Measurements from ENCODE around the gene C12orf75. TPM values are rescaled to one million over a fixed set of nuclear protein-coding genes. Genes with fewer than 3 reads are reported as not detected.

The C12orf75 gene
- total RNA-seq, 2 donors from 2014 or later = 43.7 to 57.0 TPM

GRCh38 chr12:105315130-105315529 lies 15.4 kb upstream of the C12orf75 start:
- Mint-ChIP-seq H3K4me3 (no peak overlapping the region), H3K27me3 (ENCODE audit: insufficient read depth) (peaks cover 7% of the 10 kb centered on the region), H3K27ac (no peak overlapping the region), H3K4me1 (peaks cover 1% of the 10 kb centered on the region), H3K9me3 (peaks cover 51% of the 10 kb centered on the region), H3K36me3 (ENCODE audit: low read depth) (peaks cover 6% of the 10 kb centered on the region)
- no peaks in the 10 kb centered on the region for H3K36me3 ChIP-seq (ENCODE audit: control insufficient read depth, insufficient read depth, low read length)
- H3K27ac ChIP-seq (ENCODE audit: low read depth, low read length) = no peak overlapping the region
- H3K9me3 ChIP-seq (ENCODE audit: control insufficient read depth, low read length) = peaks cover 22% of the 10 kb centered on the region
- 93 to 94% methylated on average over 2 of the region's 2 CpGs for WGBS, 2 experiments (ENCODE audit: insufficient coverage in 1 of 2, insufficient read length in 1 of 2)
- DNase-seq = no peak
- no peak overlapping the region for H3K4me3 ChIP-seq (ENCODE audit: low read length)
- H3K9ac ChIP-seq (ENCODE audit: extremely low read depth, low read length, poor library complexity, severe bottlenecking) = no peak overlapping the region
- no peaks in the 10 kb centered on the region for H3K27me3 ChIP-seq (ENCODE audit: control insufficient read depth, insufficient read depth, low read length, poor library complexity, severe bottlenecking)
- TF ChIP-seq CTCF (conservative IDR thresholded peaks at IDR 0.05) = no peak
- H3K4me1 ChIP-seq (ENCODE audit: control insufficient read depth, insufficient read depth, low read length) = no peaks in the 10 kb centered on the region

GRCh38 chr12:105315726-105316125 lies 14.8 kb upstream of the C12orf75 start:
- Histone ChIP-seq H3K9ac (ENCODE audit: extremely low read depth, low read length, poor library complexity, severe bottlenecking) (no peak overlapping the region), H3K27me3 (ENCODE audit: control insufficient read depth, insufficient read depth, low read length, poor library complexity, severe bottlenecking) (no peaks in the 10 kb centered on the region), H3K4me3 (ENCODE audit: low read length) (no peak overlapping the region), H3K27ac (ENCODE audit: low read depth, low read length) (no peak overlapping the region), H3K4me1 (ENCODE audit: control insufficient read depth, insufficient read depth, low read length) (no peaks in the 10 kb centered on the region), H3K36me3 (ENCODE audit: control insufficient read depth, insufficient read depth, low read length) (no peaks in the 10 kb centered on the region), H3K9me3 (ENCODE audit: control insufficient read depth, low read length) (peaks cover 22% of the 10 kb centered on the region)
- DNase-seq = no peak
- H3K36me3 Mint-ChIP-seq (ENCODE audit: low read depth) = peaks cover 6% of the 10 kb centered on the region
- no peak overlapping the region for H3K27ac Mint-ChIP-seq
- H3K9me3 Mint-ChIP-seq = peaks cover 48% of the 10 kb centered on the region
- H3K27me3 Mint-ChIP-seq (ENCODE audit: insufficient read depth) = peaks cover 10% of the 10 kb centered on the region
- no peak for TF ChIP-seq CTCF (conservative IDR thresholded peaks at IDR 0.05)
- no peak overlapping the region for H3K4me3 Mint-ChIP-seq
- H3K4me1 Mint-ChIP-seq = peaks cover 1% of the 10 kb centered on the region
- WGBS, 2 experiments (ENCODE audit: insufficient coverage in 1 of 2, insufficient read length in 1 of 2) = 90 to 91% methylated on average over 4 to 6 of the region's 6 CpGs

GRCh38 chr12:105316931-105317852 lies 13.3 kb upstream of the C12orf75 start:
- H3K36me3 Mint-ChIP-seq (ENCODE audit: low read depth) = peaks cover 6% of the 10 kb centered on the region
- TF ChIP-seq CTCF (conservative IDR thresholded peaks at IDR 0.05) = no peak
- H3K27me3 Mint-ChIP-seq (ENCODE audit: insufficient read depth) = peaks cover 17% of the 10 kb centered on the region
- H3K4me3 Mint-ChIP-seq = no peak overlapping the region
- Histone ChIP-seq H3K27me3 (ENCODE audit: control insufficient read depth, insufficient read depth, low read length, poor library complexity, severe bottlenecking) (no peaks in the 10 kb centered on the region), H3K4me1 (ENCODE audit: control insufficient read depth, insufficient read depth, low read length) (no peaks in the 10 kb centered on the region), H3K4me3 (ENCODE audit: low read length) (no peak overlapping the region), H3K27ac (ENCODE audit: low read depth, low read length) (no peak overlapping the region), H3K36me3 (ENCODE audit: control insufficient read depth, insufficient read depth, low read length) (no peaks in the 10 kb centered on the region), H3K9ac (ENCODE audit: extremely low read depth, low read length, poor library complexity, severe bottlenecking) (no peak overlapping the region), H3K9me3 (ENCODE audit: control insufficient read depth, low read length) (peaks cover 22% of the 10 kb centered on the region)
- DNase-seq = no peak
- peaks cover 1% of the 10 kb centered on the region for H3K4me1 Mint-ChIP-seq
- H3K27ac Mint-ChIP-seq = no peak overlapping the region
- 86 to 93% methylated on average over 3 to 4 of the region's 4 CpGs for WGBS, 2 experiments (ENCODE audit: insufficient coverage in 1 of 2, insufficient read length in 1 of 2)
- peaks cover 37% of the 10 kb centered on the region for H3K9me3 Mint-ChIP-seq
